Measurements from ENCODE around the gene OGDH. TPM values are rescaled to one million over a fixed set of nuclear protein-coding genes. Genes with fewer than 3 reads are reported as not detected.

The OGDH gene
- total RNA-seq, 4 donors from 2014 or later, result 98.6 to 146 (median 127) TPM

DNA sequence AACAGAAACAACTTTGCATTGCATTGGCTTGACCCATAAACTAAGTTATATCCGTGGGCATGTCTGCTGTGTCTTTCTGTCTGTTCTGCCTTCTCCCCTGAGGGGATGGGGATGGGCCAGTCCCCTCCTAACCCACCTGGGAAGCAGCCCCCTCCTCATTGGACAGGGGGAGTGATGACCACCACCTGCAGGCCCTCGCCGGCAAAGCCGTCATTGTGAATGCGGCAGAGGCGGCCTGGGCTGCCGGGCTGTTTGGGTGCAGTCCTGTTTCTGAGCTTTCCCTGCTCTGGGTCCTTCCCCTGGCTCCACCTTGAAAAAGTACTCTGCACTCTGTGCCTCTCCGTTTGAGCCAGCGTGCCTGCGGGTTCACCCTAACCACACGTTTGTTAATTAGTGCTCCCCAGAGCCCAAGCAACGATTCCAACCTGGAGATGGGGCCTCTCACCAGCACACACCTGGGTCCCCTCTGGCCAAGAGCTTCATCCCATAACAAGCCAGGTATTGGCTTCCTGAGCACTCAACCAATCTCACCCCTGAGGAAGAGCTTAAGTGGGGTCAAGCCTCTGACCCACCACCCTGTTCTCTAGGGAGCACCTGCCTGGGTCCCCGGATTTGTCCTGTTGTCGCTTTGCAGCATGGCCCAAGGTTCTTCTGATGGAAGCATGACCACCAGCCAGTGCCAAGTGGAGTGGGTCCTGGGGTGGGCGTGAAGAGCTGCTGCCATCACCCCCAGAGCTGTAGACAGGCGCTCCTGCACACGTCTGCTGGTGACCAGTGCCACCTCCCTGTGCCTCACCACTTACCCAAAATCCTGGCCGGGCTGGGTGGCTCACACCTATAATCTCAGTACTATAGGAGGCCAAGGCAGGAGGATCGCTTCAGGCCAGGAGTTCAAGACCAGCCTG lies 102.8 kb downstream of the OGDH start:
- TF ChIP-seq, protein P1, sequence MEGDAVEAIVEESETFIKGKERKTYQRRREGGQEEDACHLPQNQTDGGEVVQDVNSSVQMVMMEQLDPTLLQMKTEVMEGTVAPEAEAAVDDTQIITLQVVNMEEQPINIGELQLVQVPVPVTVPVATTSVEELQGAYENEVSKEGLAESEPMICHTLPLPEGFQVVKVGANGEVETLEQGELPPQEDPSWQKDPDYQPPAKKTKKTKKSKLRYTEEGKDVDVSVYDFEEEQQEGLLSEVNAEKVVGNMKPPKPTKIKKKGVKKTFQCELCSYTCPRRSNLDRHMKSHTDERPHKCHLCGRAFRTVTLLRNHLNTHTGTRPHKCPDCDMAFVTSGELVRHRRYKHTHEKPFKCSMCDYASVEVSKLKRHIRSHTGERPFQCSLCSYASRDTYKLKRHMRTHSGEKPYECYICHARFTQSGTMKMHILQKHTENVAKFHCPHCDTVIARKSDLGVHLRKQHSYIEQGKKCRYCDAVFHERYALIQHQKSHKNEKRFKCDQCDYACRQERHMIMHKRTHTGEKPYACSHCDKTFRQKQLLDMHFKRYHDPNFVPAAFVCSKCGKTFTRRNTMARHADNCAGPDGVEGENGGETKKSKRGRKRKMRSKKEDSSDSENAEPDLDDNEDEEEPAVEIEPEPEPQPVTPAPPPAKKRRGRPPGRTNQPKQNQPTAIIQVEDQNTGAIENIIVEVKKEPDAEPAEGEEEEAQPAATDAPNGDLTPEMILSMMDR (IDR thresholded peaks at IDR 0.05), result no peak
- TF ChIP-seq EP300 (IDR thresholded peaks at IDR 0.05) (no peak), POLR2AphosphoS5 (IDR thresholded peaks at IDR 0.05) (no peak), POLR2A (IDR thresholded peaks at IDR 0.05) (no peak)
- Histone ChIP-seq H3K27ac (no peak overlapping the region), H3K36me3 (peaks cover 38% of the 10 kb centered on the region), H3K4me1 (no peaks in the 10 kb centered on the region), H3K9me3 (no peaks in the 10 kb centered on the region), H3K4me3 (no peak overlapping the region), H3K27me3 (no peaks in the 10 kb centered on the region)
- WGBS, result 81% methylated on average over 16 of the region's 19 CpGs
- peak in 1 of 2 donors; percentile 44 for DNase-seq (ENCODE audit: low spot score in 2 of 2)

GRCh38 chr7:44709945-44710596 lies 103.6 kb downstream of the OGDH start:
- Histone ChIP-seq H3K4me1 (no peaks in the 10 kb centered on the region), H3K27ac (no peak overlapping the region), H3K9me3 (no peaks in the 10 kb centered on the region), H3K27me3 (no peaks in the 10 kb centered on the region), H3K4me3 (no peak overlapping the region), H3K36me3 (peaks cover 36% of the 10 kb centered on the region)
- TF ChIP-seq POLR2AphosphoS5 (IDR thresholded peaks at IDR 0.05) (no peak), POLR2A (IDR thresholded peaks at IDR 0.05) (no peak), EP300 (IDR thresholded peaks at IDR 0.05) (no peak)
- TF ChIP-seq, protein P1 (IDR thresholded peaks at IDR 0.05), result no peak
- DNase-seq (ENCODE audit: low spot score in 2 of 2), result no peak
- WGBS, result 81% methylated on average over 10 of the region's 10 CpGs

GRCh38 chr7:44711528-44711927 lies 105.1 kb downstream of the OGDH start:
- peaks cover 30% of the 10 kb centered on the region for H3K36me3 ChIP-seq
- no peak for DNase-seq (ENCODE audit: low spot score in 2 of 2)
- no peak for TF ChIP-seq EP300 (IDR thresholded peaks at IDR 0.05)
- no peak for TF ChIP-seq POLR2A (IDR thresholded peaks at IDR 0.05)
- no peak for TF ChIP-seq POLR2AphosphoS5 (IDR thresholded peaks at IDR 0.05)
- TF ChIP-seq, protein P1 (IDR thresholded peaks at IDR 0.05), result no peak
- H3K27me3 ChIP-seq, result no peaks in the 10 kb centered on the region
- WGBS, result 64% methylated on average over 5 of the region's 5 CpGs
- H3K4me1 ChIP-seq, result no peaks in the 10 kb centered on the region
- no peaks in the 10 kb centered on the region for H3K9me3 ChIP-seq
- no peak overlapping the region for H3K27ac ChIP-seq
- H3K4me3 ChIP-seq, result no peak overlapping the region

DNA sequence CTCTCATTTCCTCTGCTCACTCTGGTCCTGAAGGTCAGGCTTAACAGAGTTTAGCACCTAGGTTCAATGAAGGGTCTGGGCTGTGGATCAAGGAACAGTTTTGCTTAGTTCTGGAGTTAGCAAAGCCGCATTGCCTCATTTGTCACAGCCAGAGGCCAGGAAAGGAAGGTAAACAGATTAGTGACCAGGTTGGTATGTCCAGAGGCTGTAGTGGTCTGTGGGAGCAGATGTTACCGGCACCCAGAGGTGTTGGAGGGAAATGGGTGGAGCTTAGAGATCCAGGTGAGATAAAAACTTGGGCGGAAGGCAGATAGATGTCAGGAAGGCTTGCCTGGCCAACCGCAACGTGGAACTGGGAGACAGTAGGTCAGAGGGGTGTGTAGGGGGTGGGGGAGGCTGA lies 105.6 kb downstream of the OGDH start:
- 39% methylated on average over 5 of the region's 5 CpGs for WGBS
- TF ChIP-seq, protein P1 (IDR thresholded peaks at IDR 0.05), result no peak
- TF ChIP-seq POLR2AphosphoS5 (IDR thresholded peaks at IDR 0.05), result no peak

DNA sequence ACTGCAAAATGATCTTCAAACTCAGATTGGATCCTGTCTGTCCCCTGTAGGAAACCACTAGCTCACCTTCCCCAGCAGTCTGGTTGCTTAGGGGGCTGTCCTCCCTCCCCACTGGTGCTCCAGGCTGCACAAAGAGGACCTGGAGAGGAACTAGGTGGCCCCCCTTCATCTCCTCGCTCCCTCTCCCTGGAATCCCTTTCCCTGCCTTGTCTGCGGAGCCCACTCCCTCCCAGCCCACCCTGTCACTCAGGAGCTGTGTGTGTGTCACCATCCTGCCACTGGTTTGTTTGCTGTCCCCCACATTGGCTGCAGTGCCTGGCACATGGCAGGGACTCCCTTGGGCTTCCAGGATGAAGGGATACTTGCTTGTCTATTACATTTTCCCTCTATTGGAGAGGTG lies 106.7 kb downstream of the OGDH start:
- H3K4me3 ChIP-seq, result no peak overlapping the region
- H3K9me3 ChIP-seq, result no peaks in the 10 kb centered on the region
- WGBS, result 83% methylated on average over 2 of the region's 2 CpGs
- H3K27ac ChIP-seq, result no peak overlapping the region
- TF ChIP-seq, protein P1 (IDR thresholded peaks at IDR 0.05), result no peak
- no peak for TF ChIP-seq EP300 (IDR thresholded peaks at IDR 0.05)
- TF ChIP-seq POLR2AphosphoS5 (IDR thresholded peaks at IDR 0.05), result no peak
- TF ChIP-seq POLR2A (IDR thresholded peaks at IDR 0.05), result no peak
- no peaks in the 10 kb centered on the region for H3K27me3 ChIP-seq
- peaks cover 14% of the 10 kb centered on the region for H3K36me3 ChIP-seq
- no peak for DNase-seq (ENCODE audit: low spot score in 2 of 2)
- H3K4me1 ChIP-seq, result no peaks in the 10 kb centered on the region

More for the DNA sequence above, 105.6 kb downstream of the OGDH start:
- no peaks in the 10 kb centered on the region for H3K4me1 ChIP-seq
- H3K36me3 ChIP-seq, result peaks cover 25% of the 10 kb centered on the region
- no peak overlapping the region for H3K27ac ChIP-seq
- H3K27me3 ChIP-seq, result no peaks in the 10 kb centered on the region
- DNase-seq (ENCODE audit: low spot score in 2 of 2), result no peak
- H3K9me3 ChIP-seq, result no peaks in the 10 kb centered on the region
- no peak overlapping the region for H3K4me3 ChIP-seq

Data from suprapubic skin (tissue), 4 donors.